Measurements from ENCODE around the gene MYBPH.

GRCh38 chr1:203173011-203173555, 2.5 kb downstream of the MYBPH start:
- TF ChIP-seq CTCF (conservative IDR thresholded peaks at IDR 0.05; ENCODE audit: low read length) (no peak), EZH2phosphoT487 (IDR thresholded peaks at IDR 0.05; ENCODE audit: borderline replicate concordance) (no peak)
